GM19438 (cell line): Measurements from ENCODE around the gene NCOA7.
"Not testable (repeated sequence)": the region's sequence is repeated elsewhere in the genome, so short reads cannot be mapped to it uniquely, and the experiment has no call there.

Experiments used
- ATAC-seq: cut with Tn5 transposase; IDR thresholded peaks from one replicate; pipeline ENCODE4 v1.9.1; 2021; ENCODE audit warnings: low read depth; ENCODE audit not compliant: unreplicated experiment

NCOA7 gene

GRCh38 chr6:125913145-125913544 lies 122.4 kb downstream of the NCOA7 start:
- ATAC-seq, result no peak

GRCh38 chr6:125913864-125914351 lies 123.1 kb downstream of the NCOA7 start:
- no peak for ATAC-seq

GRCh38 chr6:125918230-125918629 lies 127.5 kb downstream of the NCOA7 start:
- no peak for ATAC-seq

- peak; percentile 99 for ATAC-seq
Measured at GRCh38 chr6:125918681-125919566, 128.2 kb downstream of the NCOA7 start.

- no peak for ATAC-seq
Measured at GRCh38 chr6:125919618-125920017, 128.9 kb downstream of the NCOA7 start.

- ATAC-seq, result no peak
Measured at GRCh38 chr6:125922322-125922860, 131.6 kb downstream of the NCOA7 start.

GRCh38 chr6:125923366-125923877 lies 132.7 kb downstream of the NCOA7 start:
- ATAC-seq, result no peak

- ATAC-seq, result no peak
Measured at GRCh38 chr6:125924169-125924568, 133.4 kb downstream of the NCOA7 start.

GRCh38 chr6:125924697-125925358 lies 134.1 kb downstream of the NCOA7 start:
- no peak for ATAC-seq

- ATAC-seq, result no peak
Measured at GRCh38 chr6:125926711-125927110, 136.0 kb downstream of the NCOA7 start.

- no peak for ATAC-seq
Measured at GRCh38 chr6:125927761-125928160, 137.0 kb downstream of the NCOA7 start.

- ATAC-seq, result no peak
Measured at GRCh38 chr6:125930765-125931418, 140.1 kb downstream of the NCOA7 start.

GRCh38 chr6:125931733-125932450 lies 141.1 kb downstream of the NCOA7 start:
- ATAC-seq, result no peak

- ATAC-seq, result no peak
Measured at GRCh38 chr6:125932451-125932795, 141.7 kb downstream of the NCOA7 start.

- ATAC-seq, result not testable (repeated sequence)
Measured at GRCh38 chr6:125935520-125935919, 144.8 kb downstream of the NCOA7 start.

GRCh38 chr6:125939026-125939425 lies 148.3 kb downstream of the NCOA7 start:
- no peak for ATAC-seq

GRCh38 chr6:125939791-125940190 lies 149.0 kb downstream of the NCOA7 start:
- ATAC-seq, result no peak

- ATAC-seq, result no peak
Measured at GRCh38 chr6:125940247-125941041, 149.7 kb downstream of the NCOA7 start.
